Measurements from ENCODE around the gene KRT84. TPM values are rescaled to one million over a fixed set of nuclear protein-coding genes. Genes with fewer than 3 reads are reported as not detected.

KRT84 gene
- total RNA-seq, 4 donors from 2014 or later = not detected

- no peak for TF ChIP-seq CTCF (IDR thresholded peaks at IDR 0.05; ENCODE audit: low read depth)
Measured at GRCh38 chr12:52346593-52346992, 38.9 kb downstream of the KRT84 start.

GRCh38 chr12:52344111-52344510 lies 41.3 kb downstream of the KRT84 start:
- TF ChIP-seq CTCF (IDR thresholded peaks at IDR 0.05; ENCODE audit: low read depth) = no peak

- no peak for TF ChIP-seq CTCF (IDR thresholded peaks at IDR 0.05; ENCODE audit: low read depth)
Measured at GRCh38 chr12:52343550-52343949, 41.9 kb downstream of the KRT84 start.

GRCh38 chr12:52342781-52343490 lies 42.5 kb downstream of the KRT84 start:
- TF ChIP-seq CTCF (IDR thresholded peaks at IDR 0.05; ENCODE audit: low read depth) = no peak

GRCh38 chr12:52341066-52341580 lies 44.3 kb downstream of the KRT84 start:
- TF ChIP-seq CTCF (IDR thresholded peaks at IDR 0.05; ENCODE audit: low read depth) = no peak

- no peak for TF ChIP-seq CTCF (IDR thresholded peaks at IDR 0.05; ENCODE audit: low read depth)
Measured at GRCh38 chr12:52338241-52338960, 47.1 kb downstream of the KRT84 start.

GRCh38 chr12:52337054-52337453 lies 48.4 kb downstream of the KRT84 start:
- no peak for TF ChIP-seq CTCF (IDR thresholded peaks at IDR 0.05; ENCODE audit: low read depth)

Data from subcutaneous adipose tissue (tissue), 4 donors.